Cardiac fibroblast (primary cell): Measurements from ENCODE around the gene FXYD2.

Experiments used
- DNase-seq, 2 donors: peaks; one replicate each; pipeline versions ENCODE4 v3.0.0 to v3.0.0-alpha.2; 2010; ENCODE audit warnings: low read depth in 2 of 2
- H3K4me3 ChIP-seq, 2 donors: replicated peaks in 1 of 2; 1 replicate in 1 of 2; 2 replicates in 1 of 2; pipeline ENCODE4 v1.5.1; 2011; ENCODE audit warnings: low read depth in 2 of 2, low read length in 2 of 2, mild to moderate bottlenecking in 2 of 2, moderate library complexity in 1 of 2
- CTCF ChIP-seq: IDR thresholded peaks from one replicate; pipeline ENCODE4 v1.5.1; 2011; ENCODE audit warnings: low read depth, mild to moderate bottlenecking, low read length, inconsistent platforms

Gene FXYD2

GRCh38 chr11:117774553-117774952, 50.0 kb downstream of the FXYD2 start:
- no peak overlapping the region for H3K4me3 ChIP-seq
- no peak for TF ChIP-seq CTCF
- no peak for DNase-seq

DNA sequence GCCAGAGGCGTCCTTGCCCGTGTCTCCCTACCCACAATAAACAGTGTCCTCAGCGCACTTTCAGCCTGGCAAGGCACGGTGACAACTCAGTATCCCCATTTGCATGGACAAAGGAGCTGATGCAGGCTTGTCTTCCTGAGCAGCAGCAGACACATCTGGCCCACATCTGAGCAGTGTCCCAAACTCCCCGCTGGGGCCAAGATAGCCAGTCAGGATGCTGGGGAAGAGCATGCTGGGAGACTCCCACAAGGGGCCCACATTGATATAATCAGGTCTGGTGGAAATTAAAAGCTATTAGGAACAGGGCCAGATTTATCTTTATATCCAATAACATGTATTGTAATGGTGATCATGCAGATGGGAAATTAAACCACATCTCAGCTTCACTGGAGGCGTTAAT, 52.2 kb downstream of the FXYD2 start:
- TF ChIP-seq CTCF, result no peak
- no peak overlapping the region for H3K4me3 ChIP-seq
- no peak for DNase-seq

- TF ChIP-seq CTCF, result no peak
- DNase-seq, result no peak
- H3K4me3 ChIP-seq, result no peak overlapping the region
Observed at GRCh38 chr11:117771841-117772240, 52.7 kb downstream of the FXYD2 start.

- no peak overlapping the region for H3K4me3 ChIP-seq
- no peak for DNase-seq
- no peak for TF ChIP-seq CTCF
Observed at GRCh38 chr11:117771197-117771596, 53.3 kb downstream of the FXYD2 start.

GRCh38 chr11:117770061-117770460, 54.5 kb downstream of the FXYD2 start:
- no peak for DNase-seq
- no peak for TF ChIP-seq CTCF
- no peak overlapping the region for H3K4me3 ChIP-seq
